Trophoblast cell (in vitro differentiated cells and primary cell): ENCODE data around the gene ABCC4.
A peak's percentile ranks its signal among the peaks of the same experiment; 100 is the strongest.

ENCODE experiments used
- DNase-seq, 2 donors: peaks; one replicate each; pipeline ENCODE4 v3.0.0-alpha.2; 2016
- H2AFZ ChIP-seq: 2 replicates; pipeline ENCODE4 v1.6.1; 2013; ENCODE audit warnings: low read length, moderate library complexity, mild to moderate bottlenecking; ENCODE audit not compliant: insufficient read depth, poor library complexity
- H2AK5ac ChIP-seq: 2 replicates; pipeline ENCODE4 v1.6.1; 2013; ENCODE audit warnings: mild to moderate bottlenecking, low read length
- H2BK120ac ChIP-seq: 2 replicates; pipeline ENCODE4 v1.6.1; 2013; ENCODE audit warnings: low read length, mild to moderate bottlenecking, moderate library complexity; ENCODE audit not compliant: insufficient read depth, poor library complexity
- H2BK12ac ChIP-seq: 2 replicates; pipeline ENCODE4 v1.6.1; 2013; ENCODE audit warnings: mild to moderate bottlenecking, low read length, moderate library complexity
- H2BK5ac ChIP-seq: 2 replicates; pipeline ENCODE4 v1.6.1; 2013; ENCODE audit warnings: low read length, low read depth, moderate library complexity, mild to moderate bottlenecking; ENCODE audit not compliant: poor library complexity
- H3K14ac ChIP-seq: 2 replicates; pipeline ENCODE4 v1.6.1; 2013; ENCODE audit warnings: mild to moderate bottlenecking, low read length
- H3K18ac ChIP-seq: 2 replicates; pipeline ENCODE4 v1.6.1; 2013; ENCODE audit warnings: mild to moderate bottlenecking, low read length
- H3K23ac ChIP-seq: 2 replicates; pipeline ENCODE4 v1.6.1; 2013; ENCODE audit warnings: low read length
- H3K27ac ChIP-seq: 2 replicates; pipeline ENCODE4 v1.5.1; 2013; ENCODE audit warnings: low read depth, mild to moderate bottlenecking, inconsistent platforms, low read length, moderate library complexity
- H3K27me3 ChIP-seq: 2 replicates; pipeline ENCODE4 v1.6.1; 2013; ENCODE audit warnings: inconsistent platforms, mild to moderate bottlenecking, low read length, moderate library complexity; ENCODE audit not compliant: insufficient read depth
- H3K36me3 ChIP-seq, 2 experiments: 1 replicate in 1 of 2; 2 replicates in 1 of 2; pipeline ENCODE4 v1.6.1; 2013; ENCODE audit warnings: low read length in 2 of 2, mild to moderate bottlenecking in 2 of 2, moderate library complexity in 1 of 2; ENCODE audit not compliant: insufficient read depth in 2 of 2, control insufficient read depth in 1 of 2
- H3K4ac ChIP-seq: 2 replicates; pipeline ENCODE4 v1.6.1; 2013; ENCODE audit warnings: low read depth, mild to moderate bottlenecking, low read length, moderate library complexity
- H3K4me1 ChIP-seq, 2 experiments: 1 replicate in 1 of 2; 2 replicates in 1 of 2; pipeline ENCODE4 v1.6.1; 2013; ENCODE audit warnings: low read length in 2 of 2, mild to moderate bottlenecking in 2 of 2, moderate library complexity in 1 of 2; ENCODE audit not compliant: insufficient read depth in 2 of 2, control insufficient read depth in 1 of 2
- H3K4me2 ChIP-seq: 2 replicates; pipeline ENCODE4 v1.6.1; 2013; ENCODE audit warnings: inconsistent platforms, mild to moderate bottlenecking, low read length, moderate library complexity
- H3K4me3 ChIP-seq: 2 replicates; pipeline ENCODE4 v1.5.1; 2013; ENCODE audit warnings: mild to moderate bottlenecking, low read depth, low read length, inconsistent platforms
- H3K79me1 ChIP-seq: one replicate; pipeline ENCODE4 v1.6.1; 2013; ENCODE audit warnings: low read length
- H3K79me2 ChIP-seq: 2 replicates; pipeline ENCODE4 v1.6.1; 2013; ENCODE audit warnings: low read length, mild to moderate bottlenecking; ENCODE audit not compliant: control insufficient read depth, insufficient read depth, poor library complexity
- H3K9ac ChIP-seq: 2 replicates; pipeline ENCODE4 v1.6.1; 2013; ENCODE audit warnings: mild to moderate bottlenecking, low read length
- H3K9me3 ChIP-seq: 2 replicates; pipeline ENCODE4 v1.6.1; 2013; ENCODE audit warnings: low read depth, mild to moderate bottlenecking, control low read depth, inconsistent platforms, low read length; ENCODE audit not compliant: insufficient read depth
- H4K12ac ChIP-seq: 2 replicates; pipeline ENCODE4 v1.6.1; 2013; ENCODE audit warnings: low read depth, mild to moderate bottlenecking, low read length, moderate library complexity
- H4K8ac ChIP-seq: 2 replicates; pipeline ENCODE4 v1.6.1; 2013; ENCODE audit warnings: low read depth, mild to moderate bottlenecking, low read length, moderate library complexity
- H4K91ac ChIP-seq: one replicate; pipeline ENCODE4 v1.6.1; 2013; ENCODE audit warnings: low read depth, mild to moderate bottlenecking, low read length, moderate library complexity
- WGBS: extraction: QIAGEN DNeasy Blood & Tissue Kit; methylation state at CpG from one replicate; pipeline ENCODE4 v1.1.7; 2013; ENCODE audit warnings: missing lambda C conversion rate; ENCODE audit not compliant: insufficient read length, insufficient coverage; ENCODE audit errors: extremely low coverage; 5-methylcytosine and 5-hydroxymethylcytosine counted together

The ABCC4 gene

GRCh38 chr13:95248953-95249352 is 52.3 kb downstream of the ABCC4 start:
- H3K79me2 ChIP-seq, result no peaks in the 10 kb centered on the region
- no peaks in the 10 kb centered on the region for H3K36me3 ChIP-seq
- no peak overlapping the region for H3K4ac ChIP-seq
- no peak overlapping the region for H3K23ac ChIP-seq
- H2AFZ ChIP-seq, result no peak overlapping the region
- H2BK12ac ChIP-seq, result no peak overlapping the region
- H4K8ac ChIP-seq, result no peak overlapping the region
- no peaks in the 10 kb centered on the region for H3K9me3 ChIP-seq
- H4K91ac ChIP-seq, result no peak overlapping the region
- H3K14ac ChIP-seq, result no peak overlapping the region
- no peaks in the 10 kb centered on the region for H3K4me1 ChIP-seq
- no peaks in the 10 kb centered on the region for H3K79me1 ChIP-seq
- H2BK120ac ChIP-seq, result no peak overlapping the region
- no peak overlapping the region for H3K18ac ChIP-seq
- DNase-seq, result no peak
- H2AK5ac ChIP-seq, result no peak overlapping the region
- no peak overlapping the region for H3K27ac ChIP-seq
- no peak overlapping the region for H3K9ac ChIP-seq
- no peak overlapping the region for H3K4me2 ChIP-seq
- H4K12ac ChIP-seq, result no peak overlapping the region
- H2BK5ac ChIP-seq, result no peak overlapping the region
- no peak overlapping the region for H3K4me3 ChIP-seq
- no peaks in the 10 kb centered on the region for H3K27me3 ChIP-seq
- no CpG with 5 or more reads among the region's 2 CpGs for WGBS

GRCh38 chr13:95247852-95248251 is 53.4 kb downstream of the ABCC4 start:
- Histone ChIP-seq H3K4ac (no peak overlapping the region), H3K79me2 (no peaks in the 10 kb centered on the region), H3K79me1 (no peaks in the 10 kb centered on the region), H4K8ac (no peak overlapping the region), H2BK120ac (no peak overlapping the region), H2BK5ac (no peak overlapping the region), H2AK5ac (no peak overlapping the region), H3K4me1 (no peaks in the 10 kb centered on the region), H3K4me2 (no peak overlapping the region), H3K9me3 (no peaks in the 10 kb centered on the region), H3K9ac (no peak overlapping the region), H4K12ac (no peak overlapping the region), H3K18ac (no peak overlapping the region), H3K27ac (no peak overlapping the region), H3K4me3 (no peak overlapping the region), H3K36me3 (no peaks in the 10 kb centered on the region), H2AFZ (no peak overlapping the region), H3K14ac (no peak overlapping the region), H4K91ac (no peak overlapping the region), H3K23ac (no peak overlapping the region), H2BK12ac (no peak overlapping the region), H3K27me3 (no peaks in the 10 kb centered on the region)
- peak; percentile 85 for DNase-seq
- no CpG with 5 or more reads among the region's 2 CpGs for whole genome bisulfite sequencing

- no peak overlapping the region for H3K27ac ChIP-seq
- no peaks in the 10 kb centered on the region for H3K27me3 ChIP-seq
- no peak overlapping the region for H3K4ac ChIP-seq
- H4K12ac ChIP-seq, result no peak overlapping the region
- no peaks in the 10 kb centered on the region for H3K4me1 ChIP-seq
- no peak overlapping the region for H2AFZ ChIP-seq
- no peak overlapping the region for H2BK12ac ChIP-seq
- no peak overlapping the region for H4K8ac ChIP-seq
- no peaks in the 10 kb centered on the region for H3K36me3 ChIP-seq
- no peaks in the 10 kb centered on the region for H3K79me2 ChIP-seq
- no peak overlapping the region for H3K9ac ChIP-seq
- H3K14ac ChIP-seq, result no peak overlapping the region
- no peak overlapping the region for H3K18ac ChIP-seq
- H4K91ac ChIP-seq, result no peak overlapping the region
- no peaks in the 10 kb centered on the region for H3K9me3 ChIP-seq
- H2BK5ac ChIP-seq, result no peak overlapping the region
- no peak overlapping the region for H2AK5ac ChIP-seq
- H3K79me1 ChIP-seq, result no peaks in the 10 kb centered on the region
- H3K4me2 ChIP-seq, result no peak overlapping the region
- no peak overlapping the region for H2BK120ac ChIP-seq
- no peak for DNase-seq
- H3K23ac ChIP-seq, result no peak overlapping the region
- WGBS, result no CpG with 5 or more reads among the region's 4 CpGs
- H3K4me3 ChIP-seq, result no peak overlapping the region
Observed at GRCh38 chr13:95247171-95247570, 54.1 kb downstream of the ABCC4 start.

- Histone ChIP-seq H3K14ac (no peak overlapping the region), H3K18ac (no peak overlapping the region), H3K4me3 (no peak overlapping the region), H3K36me3 (no peaks in the 10 kb centered on the region), H3K27ac (no peak overlapping the region), H3K9me3 (no peaks in the 10 kb centered on the region), H3K4ac (no peak overlapping the region), H3K79me2 (no peaks in the 10 kb centered on the region), H3K79me1 (no peaks in the 10 kb centered on the region), H3K23ac (no peak overlapping the region), H3K27me3 (no peaks in the 10 kb centered on the region), H4K91ac (no peak overlapping the region), H3K9ac (no peak overlapping the region), H4K12ac (no peak overlapping the region), H2BK5ac (no peak overlapping the region), H2BK12ac (no peak overlapping the region), H3K4me2 (no peak overlapping the region), H4K8ac (no peak overlapping the region), H3K4me1 (no peaks in the 10 kb centered on the region), H2AK5ac (no peak overlapping the region), H2AFZ (no peak overlapping the region), H2BK120ac (no peak overlapping the region)
- WGBS, result no CpG with 5 or more reads among the region's 10 CpGs
- no peak for DNase-seq
Observed at GRCh38 chr13:95246292-95247082, 54.8 kb downstream of the ABCC4 start.
